ENCODE results near the gene ITPRIPL2.

GRCh38 chr16:19169082-19169639, 55.4 kb downstream of the ITPRIPL2 start:
- TF ChIP-seq POLR2A (IDR thresholded peaks at IDR 0.05) (no peak), CTCF (IDR thresholded peaks at IDR 0.05) (no peak)
